CD4-positive, alpha-beta T cell (primary cell): ENCODE results near the gene CCDC50. TPM values are rescaled to one million over a fixed set of nuclear protein-coding genes. Genes with fewer than 3 reads are reported as not detected.

Experiments used
- ATAC-seq: fragments of 200-7000 bp; cut with Tn5 transposase; one replicate; pipeline ENCODE4 v1.10.0; 2022; ENCODE audit warnings: mild to moderate bottlenecking; ENCODE audit not compliant: poor library complexity
- CTCF ChIA-PET: fragments of 350-600 bp; sonication (Branson Sonifier 250); formaldehyde crosslinking; loops from one replicate; lab custom pipeline; 2021; ENCODE audit warnings: antibody characterized with exemption, inconsistent platforms; lab: Charles Lee
- POLR2A ChIA-PET: fragments of 350-600 bp; sonication (Branson Sonifier 250); formaldehyde crosslinking; loops from one replicate; lab custom pipeline; 2021; ENCODE audit warnings: antibody characterized with exemption, inconsistent platforms; lab: Charles Lee
- DNase-seq, 14 experiments: peaks; one replicate each; pipeline ENCODE4 v3.0.0-alpha.2; 2013 to 2020; ENCODE audit warnings: mixed read lengths in 2 of 14
- H3K27ac ChIP-seq, 2 donors: one replicate each; pipeline versions ENCODE4 v1.5.1 to v1.7.0; 2013; ENCODE audit warnings: low read length in 2 of 2, low read depth in 1 of 2, mild to moderate bottlenecking in 1 of 2
- H3K27me3 ChIP-seq, 2 experiments: 1 replicate in 1 of 2; 2 replicates in 1 of 2; pipeline versions ENCODE4 v1.6.1 to v1.7.0; 2013; ENCODE audit warnings: low read length in 2 of 2, control low read depth in 1 of 2, mild to moderate bottlenecking in 1 of 2, moderate library complexity in 1 of 2; ENCODE audit not compliant: insufficient read depth in 2 of 2, control insufficient read depth in 1 of 2
- H3K36me3 ChIP-seq: one replicate; pipeline ENCODE4 v1.6.1; 2013; ENCODE audit warnings: low read length, control low read depth; ENCODE audit not compliant: insufficient read depth
- H3K4me1 ChIP-seq: one replicate; pipeline ENCODE4 v1.6.1; 2013; ENCODE audit warnings: low read length, control low read depth; ENCODE audit not compliant: insufficient read depth
- H3K4me3 ChIP-seq: one replicate; pipeline ENCODE4 v1.5.1; 2013; ENCODE audit warnings: mild to moderate bottlenecking, low read length, moderate library complexity
- H3K9me3 ChIP-seq, 2 experiments: 1 replicate in 1 of 2; 2 replicates in 1 of 2; pipeline versions ENCODE4 v1.6.1 to v1.7.0; 2013; ENCODE audit warnings: low read length in 2 of 2, mild to moderate bottlenecking in 2 of 2, control low read depth in 1 of 2, moderate library complexity in 1 of 2; ENCODE audit not compliant: control insufficient read depth in 1 of 2, insufficient read depth in 1 of 2
- H3K27ac Mint-ChIP-seq: one replicate; pipeline ENCODE4 v1.8.0; 2020; ENCODE audit warnings: mixed read lengths
- H3K27me3 Mint-ChIP-seq: one replicate; pipeline ENCODE4 v1.8.0; 2021; ENCODE audit warnings: mixed read lengths
- H3K36me3 Mint-ChIP-seq: one replicate; pipeline ENCODE4 v1.8.0; 2021; ENCODE audit warnings: low read depth, mixed read lengths
- H3K4me1 Mint-ChIP-seq: one replicate; pipeline ENCODE4 v1.8.0; 2021; ENCODE audit warnings: low read depth, mixed read lengths
- H3K4me3 Mint-ChIP-seq: one replicate; pipeline ENCODE4 v1.8.0; 2020; ENCODE audit warnings: mild to moderate bottlenecking, mixed read lengths
- H3K9me3 Mint-ChIP-seq: one replicate; pipeline ENCODE4 v1.8.0; 2020; ENCODE audit warnings: mixed read lengths
- intact Hi-C, 2 experiments: fragments of 100-400 bp; cut with DNase I in 1 of 2; cut with micrococcal nuclease in 1 of 2; formaldehyde crosslinking; loops; one replicate each; pipeline versions ENCODE4 v1.15.1 to v1.9.0; 2023 to 2025; cut with DNase I, micrococcal nuclease
- total RNA-seq, 174 experiments: library from RNA in 2 of 174; stranded (reverse) in 2 of 174; gene quantifications; one replicate each; pipeline ENCODE4 v1.2.3 and lab custom pipeline; 2021 to 2026
- TF ChIP-seq, protein P1 (sequence below): fragments of 200-600 bp; IDR thresholded peaks from one replicate; pipeline ENCODE4 v1.8.0; 2022; ENCODE audit warnings: antibody characterized with exemption, mild to moderate bottlenecking

Gene CCDC50
- total RNA-seq, 2 experiments from 2014 or later = 16.7 to 16.8 TPM

DNA sequence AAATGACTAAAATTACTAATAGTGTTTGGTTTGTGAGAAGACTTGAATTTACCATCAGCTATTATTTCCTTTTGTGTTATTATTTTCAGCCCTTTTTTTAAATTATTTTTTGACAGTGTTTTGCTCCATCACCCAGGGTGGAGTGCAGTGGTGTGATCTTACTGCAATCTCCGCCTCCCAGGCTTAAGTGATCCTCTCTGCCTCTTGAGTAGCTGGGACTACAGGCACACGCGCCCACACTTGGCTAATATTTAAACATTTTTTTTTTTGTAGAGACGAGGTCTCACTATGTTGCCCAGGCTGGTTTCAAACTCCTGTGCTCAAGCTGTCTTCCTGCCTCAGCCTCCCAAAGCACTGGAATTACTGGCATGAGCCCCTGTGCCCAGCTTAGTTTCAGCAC is 32.8 kb downstream of the CCDC50 start:
- ChIA-PET POLR2A (no interaction called here), CTCF (no interaction called here)
- no peaks in the 10 kb centered on the region for H3K27me3 ChIP-seq
- Mint-ChIP-seq H3K4me3 (no peak overlapping the region), H3K27ac (no peak overlapping the region), H3K9me3 (no peaks in the 10 kb centered on the region), H3K36me3 (peaks cover 17% of the 10 kb centered on the region), H3K4me1 (peaks cover 21% of the 10 kb centered on the region), H3K27me3 (no peaks in the 10 kb centered on the region)
- H3K27ac ChIP-seq = no peak overlapping the region
- DNase-seq = no peak
- H3K4me3 ChIP-seq = no peak overlapping the region
- intact Hi-C loops = no loop called here
- H3K36me3 ChIP-seq = no peaks in the 10 kb centered on the region
- no peak for ATAC-seq
- H3K9me3 ChIP-seq = no peaks in the 10 kb centered on the region
- TF ChIP-seq, protein P1, sequence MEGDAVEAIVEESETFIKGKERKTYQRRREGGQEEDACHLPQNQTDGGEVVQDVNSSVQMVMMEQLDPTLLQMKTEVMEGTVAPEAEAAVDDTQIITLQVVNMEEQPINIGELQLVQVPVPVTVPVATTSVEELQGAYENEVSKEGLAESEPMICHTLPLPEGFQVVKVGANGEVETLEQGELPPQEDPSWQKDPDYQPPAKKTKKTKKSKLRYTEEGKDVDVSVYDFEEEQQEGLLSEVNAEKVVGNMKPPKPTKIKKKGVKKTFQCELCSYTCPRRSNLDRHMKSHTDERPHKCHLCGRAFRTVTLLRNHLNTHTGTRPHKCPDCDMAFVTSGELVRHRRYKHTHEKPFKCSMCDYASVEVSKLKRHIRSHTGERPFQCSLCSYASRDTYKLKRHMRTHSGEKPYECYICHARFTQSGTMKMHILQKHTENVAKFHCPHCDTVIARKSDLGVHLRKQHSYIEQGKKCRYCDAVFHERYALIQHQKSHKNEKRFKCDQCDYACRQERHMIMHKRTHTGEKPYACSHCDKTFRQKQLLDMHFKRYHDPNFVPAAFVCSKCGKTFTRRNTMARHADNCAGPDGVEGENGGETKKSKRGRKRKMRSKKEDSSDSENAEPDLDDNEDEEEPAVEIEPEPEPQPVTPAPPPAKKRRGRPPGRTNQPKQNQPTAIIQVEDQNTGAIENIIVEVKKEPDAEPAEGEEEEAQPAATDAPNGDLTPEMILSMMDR = no peak
- H3K4me1 ChIP-seq = no peaks in the 10 kb centered on the region

DNA sequence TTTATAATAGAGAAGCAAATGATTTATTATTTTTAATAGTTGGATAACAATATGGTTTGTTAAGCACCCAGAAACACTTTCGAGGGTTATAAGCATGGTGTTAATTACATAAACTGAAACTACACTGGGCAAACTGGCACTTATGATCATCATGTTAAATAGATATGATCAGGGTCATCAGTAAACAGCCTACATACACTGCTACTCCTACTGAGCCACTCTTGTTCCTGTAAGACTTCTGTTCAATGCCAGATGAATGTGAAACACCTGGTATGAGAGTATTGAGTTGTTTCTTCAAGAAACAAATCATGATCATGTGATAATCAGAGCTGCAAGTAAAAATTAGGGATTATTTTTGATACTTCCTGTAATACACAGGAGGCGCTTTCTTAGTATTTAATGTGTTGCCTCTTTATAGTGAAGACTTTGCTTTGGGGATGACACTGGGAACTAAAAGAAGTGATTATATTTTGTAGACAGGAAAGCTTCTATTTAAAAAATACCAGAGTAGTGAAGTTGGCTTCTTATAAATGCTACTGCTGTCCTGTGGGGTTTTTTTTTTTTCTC is 33.4 kb downstream of the CCDC50 start:
- Histone ChIP-seq H3K4me3 (no peak overlapping the region), H3K27ac (no peak overlapping the region), H3K9me3 (no peaks in the 10 kb centered on the region), H3K36me3 (no peaks in the 10 kb centered on the region), H3K4me1 (no peaks in the 10 kb centered on the region), H3K27me3 (no peaks in the 10 kb centered on the region)
- DNase-seq = no peak
- peaks cover 18% of the 10 kb centered on the region for H3K4me1 Mint-ChIP-seq
- no peaks in the 10 kb centered on the region for H3K9me3 Mint-ChIP-seq
- no peak for ATAC-seq
- intact Hi-C loops = no loop called here
- H3K27ac Mint-ChIP-seq = no peak overlapping the region
- peaks cover 17% of the 10 kb centered on the region for H3K36me3 Mint-ChIP-seq
- TF ChIP-seq, protein P1 = no peak
- no peaks in the 10 kb centered on the region for H3K27me3 Mint-ChIP-seq
- H3K4me3 Mint-ChIP-seq = no peak overlapping the region
- ChIA-PET POLR2A (no interaction called here), CTCF (no interaction called here)

DNA sequence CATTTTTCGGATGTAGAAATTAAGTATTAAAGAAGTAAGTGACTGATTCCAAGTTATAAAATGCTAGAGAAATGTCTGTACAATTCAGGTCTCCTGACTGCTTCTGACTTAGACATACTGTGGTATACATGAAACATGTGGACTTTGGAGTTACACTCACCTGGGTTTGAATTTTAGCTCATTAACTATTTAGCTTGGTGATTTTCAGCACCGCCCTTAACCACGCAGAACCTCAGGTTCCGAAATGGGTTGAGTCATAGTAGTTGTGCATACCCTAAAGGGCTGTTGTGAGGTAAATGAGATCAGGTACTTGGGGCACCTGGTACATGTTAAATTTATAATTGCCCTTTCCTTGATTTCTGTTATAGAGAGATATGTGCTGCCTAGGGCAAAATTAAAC is 34.0 kb downstream of the CCDC50 start:
- no peaks in the 10 kb centered on the region for H3K4me1 ChIP-seq
- no peaks in the 10 kb centered on the region for H3K9me3 ChIP-seq
- TF ChIP-seq, protein P1 = no peak
- Mint-ChIP-seq H3K4me1 (peaks cover 16% of the 10 kb centered on the region), H3K4me3 (no peak overlapping the region), H3K27ac (no peak overlapping the region), H3K9me3 (no peaks in the 10 kb centered on the region), H3K27me3 (no peaks in the 10 kb centered on the region), H3K36me3 (peaks cover 17% of the 10 kb centered on the region)
- no peak overlapping the region for H3K4me3 ChIP-seq
- ChIA-PET CTCF (no interaction called here), POLR2A (no interaction called here)
- H3K27ac ChIP-seq = no peak overlapping the region
- H3K36me3 ChIP-seq = no peaks in the 10 kb centered on the region
- no peak for DNase-seq
- intact Hi-C loops = no loop called here
- no peaks in the 10 kb centered on the region for H3K27me3 ChIP-seq
- no peak for ATAC-seq
